Brain microvascular endothelial cell (primary cell): ENCODE data around the gene AKAP17A.

ENCODE experiments used
- DNase-seq: peaks from one replicate; pipeline ENCODE4 v3.0.0-alpha.2; 2020
- H3K27ac ChIP-seq: fragments of 250-450 bp; sonication (Bioruptor Pico); 2 replicates; pipeline ENCODE4 v1.5.1; 2020; ENCODE audit warnings: mild to moderate bottlenecking, moderate library complexity
- H3K27me3 ChIP-seq: fragments of 250-450 bp; sonication (Bioruptor Pico); replicated peaks from 2 replicates; pipeline ENCODE4 v1.5.1; 2020; ENCODE audit warnings: mild to moderate bottlenecking
- H3K36me3 ChIP-seq: fragments of 250-450 bp; sonication (Bioruptor Pico); replicated peaks from 2 replicates; pipeline ENCODE4 v1.5.1; 2020; ENCODE audit warnings: mild to moderate bottlenecking
- H3K4me3 ChIP-seq: 2 replicates; pipeline ENCODE4 v1.5.1; 2011; ENCODE audit warnings: low read depth, mild to moderate bottlenecking, control low read depth, low read length, moderate library complexity
- CTCF ChIP-seq: IDR thresholded peaks from 2 replicates; pipeline ENCODE4 v1.5.1; 2011; ENCODE audit warnings: low read depth, mild to moderate bottlenecking, moderate library complexity, low read length, control low read depth, inconsistent platforms; ENCODE audit errors: missing control alignments
- in situ Hi-C: cut with HindIII; loops from 2 replicates; pipeline ENCODE4 v1.10.0; 2017; ENCODE audit warnings: low sequenced_read_pairs, low pct_ligation_motif_present

The AKAP17A gene

DNA sequence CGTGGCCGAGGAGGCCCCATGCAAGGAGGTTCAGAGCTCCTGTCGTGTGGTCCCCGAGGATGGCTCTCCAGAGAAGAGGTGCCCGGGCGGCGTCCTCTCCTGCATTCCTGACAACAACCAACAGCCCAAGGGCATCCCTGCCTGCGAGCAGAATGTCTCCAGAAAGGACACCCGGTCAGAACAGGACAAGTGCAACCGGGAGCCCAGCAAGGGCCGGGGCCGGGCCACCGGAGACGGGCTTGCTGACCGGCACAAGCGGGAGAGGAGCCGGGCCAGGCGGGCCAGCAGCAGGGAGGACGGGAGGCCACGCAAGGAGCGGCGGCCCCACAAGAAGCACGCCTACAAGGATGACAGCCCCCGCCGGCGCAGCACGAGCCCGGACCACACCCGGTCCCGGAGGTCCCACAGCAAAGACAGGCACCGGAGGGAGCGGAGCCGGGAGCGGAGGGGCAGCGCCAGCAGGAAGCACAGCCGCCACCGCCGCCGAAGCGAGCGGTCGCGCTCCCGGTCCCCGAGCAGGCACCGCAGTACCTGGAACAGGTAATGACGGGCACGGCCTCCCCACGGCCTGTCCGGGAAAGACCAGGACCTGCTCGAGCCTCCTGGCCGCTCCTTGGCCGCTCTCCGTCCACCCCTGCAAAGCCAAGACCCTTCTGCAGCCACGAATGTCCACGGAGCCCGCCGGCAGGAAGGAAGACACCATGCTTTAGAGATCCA lies 9.8 kb downstream of the AKAP17A start:
- Histone ChIP-seq H3K4me3 (no peak overlapping the region), H3K27me3 (no peaks in the 10 kb centered on the region), H3K36me3 (peaks cover 60% of the 10 kb centered on the region), H3K27ac (no peak overlapping the region)
- DNase-seq: no peak
- in situ Hi-C loops: no loop called here
- TF ChIP-seq CTCF: no peak

GRCh38 chrX:1601768-1602085 lies 10.3 kb downstream of the AKAP17A start:
- in situ Hi-C loops: no loop called here
- no peak for DNase-seq
- H3K27ac ChIP-seq: no peak overlapping the region
- peaks cover 60% of the 10 kb centered on the region for H3K36me3 ChIP-seq
- no peaks in the 10 kb centered on the region for H3K27me3 ChIP-seq
- no peak for TF ChIP-seq CTCF
- no peak overlapping the region for H3K4me3 ChIP-seq

DNA sequence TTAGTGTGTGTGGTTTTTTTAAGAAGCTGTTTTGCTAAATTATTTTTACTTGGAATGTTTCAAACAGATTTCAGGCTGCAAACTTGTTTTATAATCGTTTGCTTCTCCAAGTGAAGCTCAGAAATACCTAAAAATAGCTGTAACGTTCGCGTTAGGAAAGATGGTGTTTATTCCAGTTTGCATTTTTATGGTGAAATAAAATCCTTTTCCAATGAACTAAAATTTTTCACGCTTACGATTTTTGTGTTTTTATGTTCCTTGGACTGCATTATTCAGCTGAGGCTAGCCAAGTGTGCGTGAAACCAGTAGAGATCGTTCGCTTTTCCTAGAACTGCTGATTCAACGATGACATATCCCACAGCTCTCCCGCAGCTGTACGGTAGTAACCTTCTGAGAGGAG lies 10.9 kb downstream of the AKAP17A start:
- TF ChIP-seq CTCF: no peak
- no peak overlapping the region for H3K4me3 ChIP-seq
- no peak overlapping the region for H3K27ac ChIP-seq
- H3K36me3 ChIP-seq: peaks cover 54% of the 10 kb centered on the region
- in situ Hi-C loops: no loop called here
- no peak for DNase-seq
- no peaks in the 10 kb centered on the region for H3K27me3 ChIP-seq

DNA sequence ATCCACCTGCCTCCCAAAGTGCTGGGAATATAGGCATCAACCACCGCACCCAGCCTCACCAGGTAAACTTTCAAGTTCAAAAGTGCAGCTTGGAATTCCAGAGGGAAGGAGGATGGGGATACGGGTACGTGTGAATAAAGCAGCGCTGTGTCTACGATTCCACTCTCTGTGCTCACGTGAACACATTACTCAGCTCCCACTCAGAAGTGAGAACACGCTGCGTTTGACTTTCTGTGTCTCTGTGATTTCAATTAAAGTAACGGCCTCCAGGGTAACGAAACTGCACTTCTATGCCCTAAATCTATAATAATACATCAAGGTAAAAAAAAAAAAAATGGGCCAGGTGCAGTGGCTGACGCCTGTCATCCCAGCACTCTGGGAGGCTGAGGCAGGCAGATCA lies 15.1 kb downstream of the AKAP17A start:
- Histone ChIP-seq H3K36me3 (peaks cover 19% of the 10 kb centered on the region), H3K27me3 (no peaks in the 10 kb centered on the region), H3K4me3 (no peak overlapping the region), H3K27ac (no peak overlapping the region)
- no peak for TF ChIP-seq CTCF
- in situ Hi-C loops: no loop called here
- DNase-seq: no peak

DNA sequence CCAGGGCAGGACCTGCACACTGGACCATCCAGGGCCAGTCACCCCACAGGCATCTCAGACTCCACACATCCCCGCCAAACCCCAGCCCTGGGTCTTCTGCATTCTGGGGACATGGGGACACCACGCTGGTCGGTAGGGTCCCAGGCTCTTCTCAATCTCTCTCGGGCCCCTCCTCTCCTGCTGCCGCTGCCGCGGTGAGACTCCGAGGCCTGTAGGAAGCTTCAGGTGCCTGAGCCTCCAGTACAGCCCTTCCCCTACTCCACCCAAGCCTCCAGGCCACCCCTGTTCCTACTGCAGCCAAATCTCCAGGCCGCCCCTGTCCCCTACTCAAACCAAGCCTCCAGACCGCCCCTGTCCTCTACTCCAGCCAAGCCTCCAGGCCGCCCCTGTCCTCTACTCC lies 17.9 kb downstream of the AKAP17A start:
- TF ChIP-seq CTCF: no peak
- DNase-seq: no peak
- no peaks in the 10 kb centered on the region for H3K27me3 ChIP-seq
- no peak overlapping the region for H3K27ac ChIP-seq
- no peaks in the 10 kb centered on the region for H3K36me3 ChIP-seq
- in situ Hi-C loops: no loop called here
- no peak overlapping the region for H3K4me3 ChIP-seq

DNA sequence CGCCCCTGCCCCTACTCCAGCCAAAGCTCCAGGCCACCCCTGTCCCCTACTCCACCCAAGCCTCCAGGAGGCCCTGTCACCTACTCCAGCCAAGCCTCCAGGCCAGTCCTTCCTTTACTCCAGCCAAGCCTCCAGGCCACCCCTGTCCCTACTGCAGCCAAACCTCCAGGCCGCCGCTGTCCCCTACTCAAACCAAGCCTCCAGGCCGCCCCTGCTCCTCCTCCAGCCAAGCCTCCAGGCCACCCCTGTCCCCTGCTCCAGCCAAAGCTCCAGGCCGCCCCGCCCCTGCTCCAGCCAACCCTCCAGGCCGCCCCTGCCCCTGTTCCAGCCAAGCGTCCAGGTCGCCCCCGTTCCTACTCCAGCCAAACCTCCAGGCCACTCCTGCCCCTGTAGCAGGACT lies 18.4 kb downstream of the AKAP17A start:
- no peak for DNase-seq
- in situ Hi-C loops: no loop called here
- Histone ChIP-seq H3K4me3 (no peak overlapping the region), H3K27ac (no peak overlapping the region), H3K36me3 (no peaks in the 10 kb centered on the region), H3K27me3 (no peaks in the 10 kb centered on the region)
- no peak for TF ChIP-seq CTCF
